ENCODE measurements around the gene ZBED2.
A peak's percentile ranks its signal among the peaks of the same experiment; 100 is the strongest.

The ZBED2 gene

DNA sequence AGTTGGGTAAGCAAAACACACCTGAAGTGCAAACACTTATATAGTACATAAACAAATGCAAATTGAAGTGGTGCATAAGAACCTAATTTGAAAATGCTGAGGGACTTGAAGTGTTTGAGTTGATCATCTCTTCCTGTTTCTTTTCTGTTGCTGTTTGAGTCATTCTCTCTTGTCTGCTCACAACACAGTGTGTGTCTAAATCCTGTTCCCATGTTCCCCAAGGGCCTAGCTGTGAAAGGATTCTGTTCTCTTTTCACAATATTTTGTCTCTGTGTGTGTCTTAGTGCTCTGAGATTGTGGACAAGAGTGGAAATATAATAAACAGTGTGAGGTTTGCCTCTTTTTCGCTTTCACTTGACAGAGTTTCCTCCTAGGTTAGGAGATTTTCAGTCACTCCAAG is 47.1 kb downstream of the ZBED2 start:
- H3K4me3 ChIP-seq (ENCODE audit: low read length, poor library complexity, severe bottlenecking): peak overlapping the region; percentile 77
- no peaks in the 10 kb centered on the region for H3K9me3 ChIP-seq (ENCODE audit: insufficient read depth, low read depth, low read length)
- H3F3A ChIP-seq (ENCODE audit: low read depth): peaks cover 6% of the 10 kb centered on the region; the same call in 1 of the 2 replicates
- no peaks in the 10 kb centered on the region for H3K27me3 ChIP-seq (ENCODE audit: insufficient read depth, low read length, poor library complexity, severe bottlenecking)
- peak overlapping the region; percentile 92 for H3K4me2 ChIP-seq (ENCODE audit: low read depth, low read length, poor library complexity, severe bottlenecking)
- TF ChIP-seq, protein P1, sequence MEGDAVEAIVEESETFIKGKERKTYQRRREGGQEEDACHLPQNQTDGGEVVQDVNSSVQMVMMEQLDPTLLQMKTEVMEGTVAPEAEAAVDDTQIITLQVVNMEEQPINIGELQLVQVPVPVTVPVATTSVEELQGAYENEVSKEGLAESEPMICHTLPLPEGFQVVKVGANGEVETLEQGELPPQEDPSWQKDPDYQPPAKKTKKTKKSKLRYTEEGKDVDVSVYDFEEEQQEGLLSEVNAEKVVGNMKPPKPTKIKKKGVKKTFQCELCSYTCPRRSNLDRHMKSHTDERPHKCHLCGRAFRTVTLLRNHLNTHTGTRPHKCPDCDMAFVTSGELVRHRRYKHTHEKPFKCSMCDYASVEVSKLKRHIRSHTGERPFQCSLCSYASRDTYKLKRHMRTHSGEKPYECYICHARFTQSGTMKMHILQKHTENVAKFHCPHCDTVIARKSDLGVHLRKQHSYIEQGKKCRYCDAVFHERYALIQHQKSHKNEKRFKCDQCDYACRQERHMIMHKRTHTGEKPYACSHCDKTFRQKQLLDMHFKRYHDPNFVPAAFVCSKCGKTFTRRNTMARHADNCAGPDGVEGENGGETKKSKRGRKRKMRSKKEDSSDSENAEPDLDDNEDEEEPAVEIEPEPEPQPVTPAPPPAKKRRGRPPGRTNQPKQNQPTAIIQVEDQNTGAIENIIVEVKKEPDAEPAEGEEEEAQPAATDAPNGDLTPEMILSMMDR (conservative IDR thresholded peaks at IDR 0.05; ENCODE audit: low read length): no peak
- no peak for TF ChIP-seq EZH2phosphoT487 (IDR thresholded peaks at IDR 0.05; ENCODE audit: borderline replicate concordance)
- H2AFZ ChIP-seq (ENCODE audit: low read length): peak overlapping the region; percentile 4; the same call in 1 of the 2 replicates
- no peaks in the 10 kb centered on the region for H3K9me2 ChIP-seq (replicated peaks; ENCODE audit: low read depth, low read length)
- H3K9ac ChIP-seq (ENCODE audit: low read depth, low read length, poor library complexity, severe bottlenecking): peak overlapping the region; percentile 82
- H3K36me3 ChIP-seq (ENCODE audit: insufficient read depth, low read length): no peaks in the 10 kb centered on the region
- peaks cover 85% of the 10 kb centered on the region for H3K79me2 ChIP-seq (ENCODE audit: insufficient read depth, low read length)
- H3K4me1 ChIP-seq (ENCODE audit: insufficient read depth, low read length, poor library complexity, severe bottlenecking): peaks cover 77% of the 10 kb centered on the region
- H4K20me1 ChIP-seq (ENCODE audit: insufficient read depth, low read length, poor library complexity, severe bottlenecking): no peaks in the 10 kb centered on the region

DNA sequence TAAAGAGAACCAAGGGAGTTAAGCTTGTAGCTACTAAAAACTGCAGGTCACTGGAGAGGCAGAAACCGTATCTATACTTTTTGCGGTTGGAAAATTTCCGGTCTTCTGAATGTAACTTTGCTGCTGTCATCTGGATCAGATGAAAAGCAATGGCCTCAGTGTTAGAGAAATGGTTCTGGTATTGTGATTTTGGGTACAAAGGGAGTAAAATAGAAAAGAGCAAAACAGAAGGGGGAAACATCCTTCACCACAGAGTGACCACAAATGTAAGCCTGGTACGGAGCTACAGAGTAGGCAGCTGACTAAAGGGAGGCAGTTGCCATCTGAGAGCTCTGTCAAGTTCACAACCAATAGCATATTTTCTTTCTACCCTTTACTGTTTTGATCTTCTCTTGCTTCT is 47.5 kb downstream of the ZBED2 start:
- H3K4me2 ChIP-seq (ENCODE audit: low read depth, low read length, poor library complexity, severe bottlenecking): peak overlapping the region; percentile 92
- no peaks in the 10 kb centered on the region for H4K20me1 ChIP-seq (ENCODE audit: insufficient read depth, low read length, poor library complexity, severe bottlenecking)
- no peaks in the 10 kb centered on the region for H3K27me3 ChIP-seq (ENCODE audit: insufficient read depth, low read length, poor library complexity, severe bottlenecking)
- H3K79me2 ChIP-seq (ENCODE audit: insufficient read depth, low read length): peaks cover 89% of the 10 kb centered on the region
- H3F3A ChIP-seq (ENCODE audit: low read depth): peaks cover 6% of the 10 kb centered on the region; the same call in 1 of the 2 replicates
- peak overlapping the region; percentile 4; the same call in 1 of the 2 replicates for H2AFZ ChIP-seq (ENCODE audit: low read length)
- H3K9ac ChIP-seq (ENCODE audit: low read depth, low read length, poor library complexity, severe bottlenecking): peak overlapping the region; percentile 82
- peak overlapping the region; percentile 77 for H3K4me3 ChIP-seq (ENCODE audit: low read length, poor library complexity, severe bottlenecking)
- no peaks in the 10 kb centered on the region for H3K36me3 ChIP-seq (ENCODE audit: insufficient read depth, low read length)
- no peaks in the 10 kb centered on the region for H3K9me2 ChIP-seq (replicated peaks; ENCODE audit: low read depth, low read length)
- H3K4me1 ChIP-seq (ENCODE audit: insufficient read depth, low read length, poor library complexity, severe bottlenecking): peaks cover 77% of the 10 kb centered on the region
- TF ChIP-seq, protein P1 (conservative IDR thresholded peaks at IDR 0.05; ENCODE audit: low read length): no peak
- no peak for TF ChIP-seq EZH2phosphoT487 (IDR thresholded peaks at IDR 0.05; ENCODE audit: borderline replicate concordance)
- no peaks in the 10 kb centered on the region for H3K9me3 ChIP-seq (ENCODE audit: insufficient read depth, low read depth, low read length)

DNA sequence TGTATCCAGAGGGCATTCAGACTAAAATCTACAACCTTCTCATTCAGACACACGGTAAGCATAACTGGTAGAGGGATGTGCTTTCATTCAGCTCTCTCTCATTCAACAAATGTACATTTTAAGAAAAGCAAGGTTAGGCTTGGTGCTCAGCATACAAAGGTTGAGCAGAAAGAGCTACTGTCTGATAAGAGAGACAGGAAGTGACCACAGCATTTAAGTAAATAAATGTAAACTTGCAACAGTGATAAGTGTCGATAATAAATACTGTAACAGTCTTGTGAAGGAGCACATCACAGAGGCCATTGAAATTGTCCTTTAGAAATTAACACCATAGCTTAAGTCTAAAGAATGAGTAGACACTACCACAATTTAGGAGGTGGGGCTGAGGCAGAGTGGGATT is 49.8 kb downstream of the ZBED2 start:
- H3K9ac ChIP-seq (ENCODE audit: low read depth, low read length, poor library complexity, severe bottlenecking): peak overlapping the region; percentile 82
- TF ChIP-seq EZH2phosphoT487 (IDR thresholded peaks at IDR 0.05; ENCODE audit: borderline replicate concordance): no peak
- TF ChIP-seq, protein P1 (conservative IDR thresholded peaks at IDR 0.05; ENCODE audit: low read length): no peak
- H3K9me2 ChIP-seq (replicated peaks; ENCODE audit: low read depth, low read length): no peaks in the 10 kb centered on the region
- no peaks in the 10 kb centered on the region for H3K36me3 ChIP-seq (ENCODE audit: insufficient read depth, low read length)
- no peaks in the 10 kb centered on the region for H3K27me3 ChIP-seq (ENCODE audit: insufficient read depth, low read length, poor library complexity, severe bottlenecking)
- peaks cover 73% of the 10 kb centered on the region for H3K79me2 ChIP-seq (ENCODE audit: insufficient read depth, low read length)
- no peaks in the 10 kb centered on the region for H4K20me1 ChIP-seq (ENCODE audit: insufficient read depth, low read length, poor library complexity, severe bottlenecking)
- peak overlapping the region; percentile 77 for H3K4me3 ChIP-seq (ENCODE audit: low read length, poor library complexity, severe bottlenecking)
- no peaks in the 10 kb centered on the region for H3K9me3 ChIP-seq (ENCODE audit: insufficient read depth, low read depth, low read length)
- peaks cover 87% of the 10 kb centered on the region for H3K4me1 ChIP-seq (ENCODE audit: insufficient read depth, low read length, poor library complexity, severe bottlenecking)
- H2AFZ ChIP-seq (ENCODE audit: low read length): no peak overlapping the region
- H3F3A ChIP-seq (ENCODE audit: low read depth): peaks cover 6% of the 10 kb centered on the region; the same call in 1 of the 2 replicates
- peak overlapping the region; percentile 92 for H3K4me2 ChIP-seq (ENCODE audit: low read depth, low read length, poor library complexity, severe bottlenecking)
